Measurements from ENCODE around the gene PRR5L. TPM values are rescaled to one million over a fixed set of nuclear protein-coding genes. Genes with fewer than 3 reads are reported as not detected.
"Not testable (repeated sequence)": the region's sequence is repeated elsewhere in the genome, so short reads cannot be mapped to it uniquely, and the experiment has no call there.

PRR5L gene
- total and polyA plus RNA-seq, 9 donors, result 5.9 to 56.3 (median 22.1) TPM

GRCh38 chr11:36317992-36318391 is 21.9 kb downstream of the PRR5L start:
- Histone ChIP-seq H3K4me3 (no peak overlapping the region), H3K9me3 (no peaks in the 10 kb centered on the region), H3K27ac (no peak overlapping the region), H3K4me1 (ENCODE audit: insufficient read depth) (peaks cover 8% of the 10 kb centered on the region), H3K36me3 (no peaks in the 10 kb centered on the region), H3K27me3 (no peaks in the 10 kb centered on the region)
- TF ChIP-seq EP300 (IDR thresholded peaks at IDR 0.05) (no peak), POLR2A (IDR thresholded peaks at IDR 0.05) (no peak), CTCF (IDR thresholded peaks at IDR 0.05) (no peak)
- WGBS, 3 donors, result 42 to 70% (median 46%) methylated on average over 2 of the region's 2 CpGs
- DNase-seq, result no peak
- intact Hi-C loops (cut with DNase I), result no loop called here

GRCh38 chr11:36324956-36325355 is 28.9 kb downstream of the PRR5L start:
- WGBS, 3 donors, result 96% methylated on average over 15 of the region's 15 CpGs

GRCh38 chr11:36325403-36325802 is 29.3 kb downstream of the PRR5L start:
- WGBS, 3 donors, result 89 to 96% (median 95%) methylated on average over 5 of the region's 5 CpGs
- H3K9me3 ChIP-seq; H3K27ac ChIP-seq; H3K36me3 ChIP-seq; DNase-seq; H3K4me3 ChIP-seq; H3K4me1 ChIP-seq (ENCODE audit: insufficient read depth); intact Hi-C loops (cut with DNase I); H3K27me3 ChIP-seq: not testable (repeated sequence)

More at GRCh38 chr11:36324956-36325355, 28.9 kb downstream of the PRR5L start:
- DNase-seq; H3K4me1 ChIP-seq (ENCODE audit: insufficient read depth); H3K27me3 ChIP-seq; H3K9me3 ChIP-seq; intact Hi-C loops (cut with DNase I); H3K27ac ChIP-seq; H3K36me3 ChIP-seq; H3K4me3 ChIP-seq: not testable (repeated sequence)

GRCh38 chr11:36326524-36327419 is 30.7 kb downstream of the PRR5L start:
- Histone ChIP-seq H3K27ac (no peak overlapping the region), H3K27me3 (no peaks in the 10 kb centered on the region), H3K36me3 (no peaks in the 10 kb centered on the region), H3K4me1 (ENCODE audit: insufficient read depth) (no peaks in the 10 kb centered on the region), H3K9me3 (no peaks in the 10 kb centered on the region), H3K4me3 (no peak overlapping the region)
- WGBS, 3 donors, result 88 to 96% (median 92%) methylated on average over 3 of the region's 3 CpGs
- intact Hi-C loops (cut with DNase I), result no loop called here
- DNase-seq, result no peak
- TF ChIP-seq CTCF (IDR thresholded peaks at IDR 0.05), result no peak
- no peak for TF ChIP-seq EP300 (IDR thresholded peaks at IDR 0.05)
- no peak for TF ChIP-seq POLR2A (IDR thresholded peaks at IDR 0.05)

- Histone ChIP-seq H3K27ac (no peak overlapping the region), H3K9me3 (no peaks in the 10 kb centered on the region), H3K4me3 (no peak overlapping the region), H3K36me3 (no peaks in the 10 kb centered on the region), H3K4me1 (ENCODE audit: insufficient read depth) (no peaks in the 10 kb centered on the region), H3K27me3 (no peaks in the 10 kb centered on the region)
- intact Hi-C loops (cut with DNase I), result no loop called here
- TF ChIP-seq EP300 (IDR thresholded peaks at IDR 0.05) (no peak), POLR2A (IDR thresholded peaks at IDR 0.05) (no peak), CTCF (IDR thresholded peaks at IDR 0.05) (no peak)
- DNase-seq, result no peak
- WGBS, 3 donors, result 80 to 86% (median 81%) methylated on average over 2 of the region's 2 CpGs
Observed at GRCh38 chr11:36328966-36329673, 33.0 kb downstream of the PRR5L start.

Measured in ovary (tissue), 9 donors.